ENCODE results near the gene FNIP2.

DNA sequence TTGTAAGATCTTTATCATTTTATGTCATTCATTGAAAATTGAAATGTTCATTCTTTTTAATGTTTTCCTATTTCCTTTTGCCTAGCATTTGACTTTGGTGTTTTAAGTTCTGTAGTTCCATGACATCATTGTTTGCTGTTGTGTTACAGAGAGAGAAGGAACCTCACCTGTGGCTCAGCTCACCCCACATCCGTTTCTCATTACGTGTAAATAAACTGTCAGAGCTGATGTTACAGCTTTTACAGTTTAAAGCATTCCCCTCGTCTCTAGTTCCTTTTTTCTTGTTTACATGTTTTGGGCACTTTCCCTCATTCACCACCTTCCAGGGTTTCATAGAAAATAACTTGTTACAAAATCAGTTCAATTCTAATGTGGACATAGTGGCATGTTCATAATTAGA is 137.2 kb downstream of the FNIP2 start:
- TF ChIP-seq, protein P1, sequence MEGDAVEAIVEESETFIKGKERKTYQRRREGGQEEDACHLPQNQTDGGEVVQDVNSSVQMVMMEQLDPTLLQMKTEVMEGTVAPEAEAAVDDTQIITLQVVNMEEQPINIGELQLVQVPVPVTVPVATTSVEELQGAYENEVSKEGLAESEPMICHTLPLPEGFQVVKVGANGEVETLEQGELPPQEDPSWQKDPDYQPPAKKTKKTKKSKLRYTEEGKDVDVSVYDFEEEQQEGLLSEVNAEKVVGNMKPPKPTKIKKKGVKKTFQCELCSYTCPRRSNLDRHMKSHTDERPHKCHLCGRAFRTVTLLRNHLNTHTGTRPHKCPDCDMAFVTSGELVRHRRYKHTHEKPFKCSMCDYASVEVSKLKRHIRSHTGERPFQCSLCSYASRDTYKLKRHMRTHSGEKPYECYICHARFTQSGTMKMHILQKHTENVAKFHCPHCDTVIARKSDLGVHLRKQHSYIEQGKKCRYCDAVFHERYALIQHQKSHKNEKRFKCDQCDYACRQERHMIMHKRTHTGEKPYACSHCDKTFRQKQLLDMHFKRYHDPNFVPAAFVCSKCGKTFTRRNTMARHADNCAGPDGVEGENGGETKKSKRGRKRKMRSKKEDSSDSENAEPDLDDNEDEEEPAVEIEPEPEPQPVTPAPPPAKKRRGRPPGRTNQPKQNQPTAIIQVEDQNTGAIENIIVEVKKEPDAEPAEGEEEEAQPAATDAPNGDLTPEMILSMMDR (IDR thresholded peaks at IDR 0.05), result no peak
- TF ChIP-seq POLR2A (IDR thresholded peaks at IDR 0.05), result no peak

Data from testis (tissue), 2 donors.